GM21619 (cell line): Measurements from ENCODE around the gene ASAP2.

Source experiments
- ATAC-seq: cut with Tn5 transposase; IDR thresholded peaks from one replicate; pipeline ENCODE4 v1.9.1; 2021; ENCODE audit not compliant: unreplicated experiment

The ASAP2 gene

GRCh38 chr2:9315280-9315847 is 108.8 kb downstream of the ASAP2 start:
- no peak for ATAC-seq

GRCh38 chr2:9317559-9317958 is 110.9 kb downstream of the ASAP2 start:
- no peak for ATAC-seq

DNA sequence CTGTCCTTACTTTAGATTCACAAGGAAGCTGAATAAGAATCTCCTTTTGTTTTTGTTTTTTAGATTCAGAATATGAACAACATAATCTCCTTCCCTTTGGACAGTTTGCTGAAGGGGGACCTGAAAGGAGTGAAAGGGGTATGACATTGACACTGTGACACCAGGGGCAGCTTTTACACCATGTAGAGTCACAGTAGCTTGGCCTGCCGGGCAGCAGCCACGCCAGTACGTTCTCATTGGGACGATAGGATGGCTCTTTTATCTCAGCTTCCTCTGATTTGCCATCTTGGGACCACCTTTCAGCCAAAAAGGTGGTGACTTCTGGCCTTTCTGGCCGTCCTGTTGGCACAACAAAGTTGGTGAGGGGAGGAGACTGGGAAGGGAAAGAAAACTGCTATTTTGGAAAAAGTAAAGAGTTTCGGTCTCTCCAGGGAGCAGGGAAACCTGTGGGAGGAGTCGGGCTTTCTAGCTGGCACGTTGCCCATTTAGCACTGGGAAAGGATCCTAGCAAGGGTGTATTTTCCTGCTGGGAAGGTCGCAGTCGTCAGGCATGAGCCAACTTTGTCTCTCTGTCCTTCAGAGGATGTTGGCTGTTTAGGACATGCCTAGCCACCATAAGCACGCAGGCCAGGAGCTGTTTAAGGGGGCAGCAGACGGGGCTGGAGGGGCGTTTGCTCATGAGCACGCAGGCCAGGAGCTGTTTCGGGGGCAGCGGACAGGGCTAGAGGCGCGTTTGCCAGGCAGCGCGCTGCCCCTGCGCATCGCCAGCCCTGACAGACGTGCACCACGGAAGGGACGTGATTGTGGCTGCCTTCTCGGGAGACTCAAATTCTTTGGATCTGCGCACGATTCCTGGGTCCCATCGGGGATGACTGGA is 112.1 kb downstream of the ASAP2 start:
- no peak for ATAC-seq

GRCh38 chr2:9319338-9319715 is 112.7 kb downstream of the ASAP2 start:
- ATAC-seq = no peak

DNA sequence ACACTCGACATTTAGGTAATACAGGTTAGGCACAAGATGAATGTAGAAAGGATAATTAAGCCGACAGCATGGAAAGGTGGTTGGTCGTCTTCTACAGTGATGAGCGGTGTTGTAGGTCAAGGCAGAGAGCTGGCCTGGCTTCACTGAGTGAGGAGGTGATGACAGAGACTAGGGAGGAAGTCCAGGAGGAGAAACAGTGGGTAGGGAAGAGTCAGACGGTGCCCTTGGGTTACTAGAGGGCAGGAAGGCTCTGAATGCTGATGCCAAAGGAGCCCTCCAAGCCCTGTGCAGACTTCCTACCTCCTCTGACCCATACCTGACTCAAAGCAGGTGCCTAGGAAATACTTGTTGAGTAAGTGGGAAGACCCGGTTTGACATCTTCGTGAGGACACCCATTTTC is 116.0 kb downstream of the ASAP2 start:
- no peak for ATAC-seq

GRCh38 chr2:9325428-9325827 is 118.8 kb downstream of the ASAP2 start:
- ATAC-seq = no peak

DNA sequence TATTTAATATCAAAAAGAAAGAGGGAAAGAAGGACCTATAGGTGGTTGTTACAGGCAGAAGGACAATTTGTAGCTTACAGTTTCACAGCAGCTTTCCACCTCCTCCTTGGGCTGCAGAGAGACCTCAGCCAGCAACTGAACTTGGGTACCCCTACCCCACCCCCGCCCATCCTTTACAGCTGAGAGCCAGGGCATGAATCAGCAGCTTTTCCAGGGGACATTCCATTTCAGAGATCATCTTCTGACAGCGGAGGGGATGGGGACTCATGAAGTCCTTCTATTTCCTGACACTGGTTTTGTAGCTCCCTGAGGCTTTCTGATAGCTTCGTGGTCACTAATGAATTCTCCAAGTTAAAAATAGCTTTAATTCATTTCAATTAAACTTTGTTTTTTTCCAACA is 120.4 kb downstream of the ASAP2 start:
- no peak for ATAC-seq

DNA sequence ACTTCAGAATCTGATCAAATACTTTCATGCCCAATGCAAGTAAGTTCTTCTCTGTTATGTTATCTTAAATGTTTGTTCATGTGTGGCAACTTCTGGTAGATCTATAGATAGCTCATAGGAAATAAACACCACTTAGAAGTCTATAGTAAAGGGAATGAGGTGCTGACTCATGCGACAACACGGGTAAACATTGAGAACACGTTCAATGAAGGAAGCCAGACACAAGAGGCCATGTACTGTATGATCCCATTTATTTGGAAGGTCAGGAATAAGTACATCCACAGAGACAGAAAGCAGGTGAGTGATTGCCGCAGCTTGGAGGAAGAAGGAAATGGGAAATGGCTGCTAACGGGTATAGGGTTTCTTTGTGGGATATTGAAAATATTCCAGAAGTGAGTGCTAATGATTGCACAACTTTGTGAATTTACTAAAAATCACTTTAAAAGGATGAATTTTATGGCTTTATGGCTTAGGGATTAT is 121.3 kb downstream of the ASAP2 start:
- ATAC-seq = no peak

DNA sequence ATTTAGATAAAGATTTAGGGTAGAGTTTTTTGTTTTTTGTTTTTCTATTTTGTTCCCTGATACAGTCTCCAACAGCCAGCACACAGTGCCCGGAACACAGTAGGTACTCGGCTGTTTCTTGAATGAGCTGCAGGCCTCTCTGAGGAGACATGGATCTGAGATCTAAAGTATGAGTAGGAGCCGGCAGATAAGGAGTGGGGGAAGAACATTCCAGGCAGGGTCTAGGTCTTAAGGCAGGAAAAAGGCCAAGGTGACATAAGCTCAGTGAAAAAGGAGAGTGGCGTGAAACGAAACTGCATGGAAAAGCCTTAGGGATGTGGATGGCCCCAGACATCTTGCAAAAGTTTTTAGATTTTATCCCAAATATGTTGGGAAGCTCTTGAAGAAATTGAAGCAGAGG is 122.3 kb downstream of the ASAP2 start:
- ATAC-seq = no peak

DNA sequence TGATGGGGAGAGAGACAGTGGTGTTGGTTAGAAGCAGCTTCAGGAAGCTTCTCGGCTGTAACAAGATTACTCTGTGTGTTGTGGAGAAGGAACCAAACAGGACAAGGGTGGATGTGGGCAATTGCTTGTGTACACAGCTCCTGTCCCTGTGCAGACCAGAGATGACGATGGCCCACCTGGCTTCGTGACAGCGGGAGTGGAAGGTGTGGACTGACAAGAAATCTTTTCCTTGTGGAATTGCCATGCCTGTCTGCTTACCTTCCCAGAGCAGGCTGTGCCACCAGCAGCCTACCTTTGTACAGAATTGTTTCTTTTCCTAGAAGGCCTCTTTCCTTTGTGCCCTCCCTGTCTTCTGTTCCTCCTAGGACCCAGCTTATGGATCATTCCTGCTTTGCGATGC is 122.9 kb downstream of the ASAP2 start:
- ATAC-seq = no peak

GRCh38 chr2:9330612-9331270 is 124.1 kb downstream of the ASAP2 start:
- no peak for ATAC-seq

DNA sequence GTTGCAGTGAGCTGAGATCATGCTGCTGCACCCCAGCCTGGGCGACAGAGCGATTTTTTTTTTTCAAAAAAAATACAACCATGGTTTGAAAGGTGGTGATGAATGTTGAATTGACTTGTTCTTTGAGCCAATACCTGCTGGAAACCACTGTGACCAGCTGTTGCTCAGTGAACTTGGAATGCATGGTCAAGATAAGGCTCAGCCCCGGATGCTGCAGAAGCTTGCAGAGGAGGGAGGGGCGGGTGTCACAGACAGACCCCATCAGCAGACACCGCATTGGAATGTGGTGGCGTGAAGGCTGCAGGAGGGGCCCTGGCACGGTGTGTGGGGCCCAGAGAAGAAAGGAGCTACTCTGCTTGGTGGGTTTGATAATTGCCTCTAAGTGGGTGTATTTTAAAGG is 125.1 kb downstream of the ASAP2 start:
- ATAC-seq = no peak

- ATAC-seq = no peak
Observed at GRCh38 chr2:9332136-9332852, 125.7 kb downstream of the ASAP2 start.

- ATAC-seq = no peak
Observed at GRCh38 chr2:9332853-9333245, 126.2 kb downstream of the ASAP2 start.

GRCh38 chr2:9333591-9334171 is 127.1 kb downstream of the ASAP2 start:
- ATAC-seq = no peak

- ATAC-seq = no peak
Observed at GRCh38 chr2:9334761-9335160, 128.1 kb downstream of the ASAP2 start.

- ATAC-seq = no peak
Observed at GRCh38 chr2:9335322-9335832, 128.8 kb downstream of the ASAP2 start.

- peak; percentile 61 for ATAC-seq
Observed at GRCh38 chr2:9336241-9336575, 129.6 kb downstream of the ASAP2 start.

- ATAC-seq = no peak
Observed at GRCh38 chr2:9336576-9337314, 130.1 kb downstream of the ASAP2 start.

DNA sequence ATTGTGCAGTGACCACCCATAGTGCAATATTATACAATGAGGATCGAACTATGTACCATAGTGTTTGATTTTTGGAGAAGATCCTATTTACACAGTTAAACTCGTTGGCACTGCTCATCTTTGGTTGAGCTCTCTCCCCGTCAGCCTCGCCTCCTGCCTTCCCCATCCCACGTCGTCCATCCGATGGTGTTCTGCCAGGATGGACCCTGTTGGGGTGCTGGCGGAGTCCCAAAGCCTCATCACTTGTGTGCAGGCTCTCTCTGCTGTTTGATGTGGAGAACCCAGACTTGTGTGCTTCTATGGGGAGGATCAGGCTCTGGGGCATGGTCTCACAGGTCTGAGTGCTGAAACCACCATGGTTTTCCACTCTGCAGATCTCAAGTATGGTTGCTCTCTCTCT is 131.3 kb downstream of the ASAP2 start:
- ATAC-seq = no peak
